Smooth muscle cell (in vitro differentiated cells): ENCODE results near the gene HIP1. TPM values are rescaled to one million over a fixed set of nuclear protein-coding genes. Genes with fewer than 3 reads are reported as not detected.
A peak's percentile ranks its signal among the peaks of the same experiment; 100 is the strongest.
"Not testable (repeated sequence)": the region's sequence is repeated elsewhere in the genome, so short reads cannot be mapped to it uniquely, and the experiment has no call there.

Experiments
- DNase-seq: peaks from one replicate; lab custom pipeline; 2025; ENCODE audit not compliant: unreplicated experiment; lab: John Stamatoyannopoulos, UW
- H2AFZ ChIP-seq: fragments of 200-600 bp; sonication (generic); 2 replicates; pipeline ENCODE4 v1.6.0; 2016; ENCODE audit warnings: antibody characterized with exemption, low read depth, mild to moderate bottlenecking
- H3F3A ChIP-seq: fragments of 200-600 bp; sonication (generic); 2 replicates; pipeline ENCODE4 v1.6.0; 2017; ENCODE audit warnings: antibody characterized with exemption, low read depth
- H3K27ac ChIP-seq: fragments of 200-600 bp; sonication (generic); 2 replicates; pipeline ENCODE4 v1.5.1; 2016; ENCODE audit warnings: low read depth, mild to moderate bottlenecking
- H3K27me3 ChIP-seq: fragments of 200-600 bp; sonication (generic); 2 replicates; pipeline ENCODE4 v1.6.1; 2016; ENCODE audit warnings: low read depth, mild to moderate bottlenecking
- H3K36me3 ChIP-seq: fragments of 200-600 bp; sonication (generic); 2 replicates; pipeline ENCODE4 v1.5.1; 2016; ENCODE audit warnings: low read depth
- H3K4me1 ChIP-seq: fragments of 200-600 bp; sonication (generic); 2 replicates; pipeline ENCODE4 v1.5.1; 2016; ENCODE audit warnings: low read depth
- H3K4me2 ChIP-seq: fragments of 200-600 bp; sonication (generic); 2 replicates; pipeline ENCODE4 v1.6.0; 2016; ENCODE audit warnings: mild to moderate bottlenecking
- H3K4me3 ChIP-seq: fragments of 200-600 bp; sonication (generic); 2 replicates; pipeline ENCODE4 v1.5.1; 2016; ENCODE audit warnings: mild to moderate bottlenecking
- H3K79me2 ChIP-seq: fragments of 200-600 bp; sonication (generic); 2 replicates; pipeline ENCODE4 v1.6.0; 2016; ENCODE audit warnings: low read depth, mild to moderate bottlenecking
- H3K9ac ChIP-seq: fragments of 200-600 bp; sonication (generic); 2 replicates; pipeline ENCODE4 v1.6.0; 2016; ENCODE audit warnings: low read depth
- H3K9me3 ChIP-seq: fragments of 200-600 bp; sonication (generic); replicated peaks from 2 replicates; pipeline ENCODE4 v1.5.1; 2016; ENCODE audit warnings: low read depth
- H4K20me1 ChIP-seq: fragments of 200-600 bp; sonication (generic); 2 replicates; pipeline ENCODE4 v1.6.0; 2016; ENCODE audit warnings: low read depth
- CTCF ChIP-seq: fragments of 200-600 bp; sonication (generic); IDR thresholded peaks from 2 replicates; pipeline ENCODE4 v1.5.1; 2017; ENCODE audit warnings: borderline replicate concordance, mild to moderate bottlenecking, antibody characterized with exemption; ENCODE audit not compliant: insufficient read depth, poor library complexity, severe bottlenecking
- WGBS: methylation state at CpG from one replicate; pipeline ENCODE4 v1.1.7; 2016; ENCODE audit warnings: low lambda C conversion rate; 5-methylcytosine and 5-hydroxymethylcytosine counted together
- polyA plus RNA-seq: library from polyadenylated mRNA; unstranded; fragments of >200 nt; fragmentation: Nextera tagmentation; extraction: Ambion mirVana; gene quantifications from 2 replicates; pipeline ENCODE4 v1.2.1, GENCODE V29; 2016
- total RNA-seq: library from RNA; depleted of rRNA; stranded (reverse); fragments of >200 nt; gene quantifications from 2 replicates; pipeline ENCODE4 v1.2.3, GENCODE V29; 2014

The HIP1 gene
- total and polyA plus RNA-seq, 2 experiments from 2014 or later = 4.7 to 8.4 TPM

GRCh38 chr7:75727881-75728593 is 10.7 kb downstream of the HIP1 start:
- Histone ChIP-seq H3K27me3 (no peaks in the 10 kb centered on the region), H4K20me1 (no peaks in the 10 kb centered on the region), H3K9me3 (no peaks in the 10 kb centered on the region), H3K4me2 (peak overlapping the region; percentile 38), H3K27ac (peak overlapping the region; percentile 0), H3K79me2 (no peaks in the 10 kb centered on the region), H3K9ac (no peak overlapping the region), H2AFZ (no peak overlapping the region), H3F3A (peaks cover 15% of the 10 kb centered on the region), H3K36me3 (no peaks in the 10 kb centered on the region), H3K4me1 (peaks cover 6% of the 10 kb centered on the region), H3K4me3 (no peak overlapping the region)
- no peak for DNase-seq
- WGBS = 53% methylated on average over 8 of the region's 8 CpGs
- TF ChIP-seq CTCF = no peak

- H3K9me3 ChIP-seq, H3K9ac ChIP-seq, H4K20me1 ChIP-seq, H3K36me3 ChIP-seq, H3K4me3 ChIP-seq, H3K79me2 ChIP-seq, DNase-seq, H3K4me1 ChIP-seq, H3K27me3 ChIP-seq, H3K4me2 ChIP-seq, H2AFZ ChIP-seq: not testable (repeated sequence)
- Histone ChIP-seq H3F3A (peaks cover 15% of the 10 kb centered on the region), H3K27ac (peak overlapping the region; percentile 0)
- 84% methylated on average over 6 of the region's 6 CpGs for WGBS
Observed at GRCh38 chr7:75727351-75727750, 11.4 kb downstream of the HIP1 start.

GRCh38 chr7:75725306-75725705 is 13.4 kb downstream of the HIP1 start:
- no peaks in the 10 kb centered on the region for H3K36me3 ChIP-seq
- no peak for TF ChIP-seq CTCF
- H4K20me1 ChIP-seq = no peaks in the 10 kb centered on the region
- H3K27me3 ChIP-seq = no peaks in the 10 kb centered on the region
- no peaks in the 10 kb centered on the region for H3K9me3 ChIP-seq
- 90% methylated on average over 6 of the region's 6 CpGs for WGBS
- H3K4me2 ChIP-seq = no peak overlapping the region
- H3K4me1 ChIP-seq = peaks cover 6% of the 10 kb centered on the region
- H3F3A ChIP-seq = peaks cover 8% of the 10 kb centered on the region
- H3K79me2 ChIP-seq = no peaks in the 10 kb centered on the region
- no peak overlapping the region for H3K4me3 ChIP-seq
- DNase-seq = no peak
- H2AFZ ChIP-seq = no peak overlapping the region
- H3K9ac ChIP-seq = no peak overlapping the region
- H3K27ac ChIP-seq = no peak overlapping the region

GRCh38 chr7:75723444-75723843 is 15.3 kb downstream of the HIP1 start:
- Histone ChIP-seq H3K27me3 (no peaks in the 10 kb centered on the region), H3K9me3 (no peaks in the 10 kb centered on the region), H3K36me3 (no peaks in the 10 kb centered on the region), H3K4me3 (no peak overlapping the region), H2AFZ (no peak overlapping the region), H3K4me2 (no peak overlapping the region), H3K9ac (no peak overlapping the region), H3K79me2 (no peaks in the 10 kb centered on the region), H3K4me1 (peaks cover 5% of the 10 kb centered on the region), H3F3A (peaks cover 8% of the 10 kb centered on the region), H3K27ac (no peak overlapping the region), H4K20me1 (no peaks in the 10 kb centered on the region)
- no peak for DNase-seq
- no peak for TF ChIP-seq CTCF
- WGBS = 88% methylated on average over 3 of the region's 3 CpGs
